K562 (cell line): ENCODE measurements around the gene CDC37. TPM values are rescaled to one million over a fixed set of nuclear protein-coding genes. Genes with fewer than 3 reads are reported as not detected.

ENCODE experiments used
- ATF1 ChIP-seq, 2 experiments: fragments of 450-650 bp in 1 of 2; IDR thresholded peaks; 2 replicates each; pipeline ENCODE4 v1.6.1; 2016; ENCODE audit warnings: missing compliant biosample characterization in 1 of 2, missing genetic modification characterization in 1 of 2
- E2F6 ChIP-seq, 2 experiments: IDR thresholded peaks; 2 replicates each; pipeline ENCODE4 v1.6.1; 2011; ENCODE audit warnings: borderline replicate concordance in 1 of 2, control low read depth in 1 of 2, low read depth in 1 of 2, low read length in 1 of 2, mild to moderate bottlenecking in 1 of 2, mixed read lengths in 1 of 2, moderate library complexity in 1 of 2; ENCODE audit not compliant: insufficient read depth in 1 of 2, insufficient read length in 1 of 2, poor library complexity in 1 of 2, severe bottlenecking in 1 of 2; ENCODE audit errors: extremely low read depth in 1 of 2
- EWSR1 ChIP-seq: fragments of 450-650 bp; IDR thresholded peaks from 2 replicates; pipeline ENCODE4 v1.6.1; 2018; ENCODE audit warnings: borderline replicate concordance, mild to moderate bottlenecking, low read depth, moderate library complexity; ENCODE audit not compliant: partially characterized antibody
- KLF13 ChIP-seq: fragments of 450-650 bp; IDR thresholded peaks from 2 replicates; pipeline ENCODE4 v1.6.1; 2016; ENCODE audit warnings: missing genetic modification characterization, low read depth, mild to moderate bottlenecking, missing compliant biosample characterization, moderate library complexity, borderline replicate concordance
- MAFK ChIP-seq: IDR thresholded peaks from 2 replicates; pipeline ENCODE4 v1.6.1; 2011; ENCODE audit warnings: low read length, improper control_type of control experiment
- NCOA1 ChIP-seq: fragments of 450-650 bp; IDR thresholded peaks from 2 replicates; pipeline ENCODE4 v1.6.1; 2016; ENCODE audit warnings: low read depth
- NFIC ChIP-seq: fragments of 450-650 bp; IDR thresholded peaks from 2 replicates; pipeline ENCODE4 v1.6.1; 2017; ENCODE audit warnings: mild to moderate bottlenecking, inconsistent platforms
- PHF8 ChIP-seq: fragments of 200-600 bp; sonication (generic); IDR thresholded peaks from 2 replicates; pipeline ENCODE4 v1.6.1; 2012; ENCODE audit warnings: mixed run types, mild to moderate bottlenecking, inconsistent platforms, low read length, moderate library complexity, borderline replicate concordance
- RBFOX2 ChIP-seq: fragments of 200-400 bp; formaldehyde crosslinking; IDR thresholded peaks from 2 replicates; pipeline ENCODE4 v1.6.1; 2017; ENCODE audit warnings: low read depth, mild to moderate bottlenecking, low read length, moderate library complexity
- RFX7 ChIP-seq: fragments of 250-450 bp; sonication (Bioruptor Pico); IDR thresholded peaks from 2 replicates; pipeline ENCODE4 v1.5.1; 2021; ENCODE audit warnings: mild to moderate bottlenecking
- TRIM24 ChIP-seq, 2 experiments: fragments of 450-650 bp; IDR thresholded peaks; 2 replicates each; pipeline ENCODE4 v1.6.1; 2016
- ZNF24 ChIP-seq: fragments of 450-650 bp; IDR thresholded peaks from 2 replicates; pipeline ENCODE4 v1.6.1; 2016
- ZNF316 ChIP-seq: fragments of 450-650 bp; IDR thresholded peaks from 2 replicates; pipeline ENCODE4 v1.6.1; 2016
- ZNF511 ChIP-seq: sonication (generic); formaldehyde crosslinking; IDR thresholded peaks from 2 replicates; pipeline ENCODE4 v1.8.0; 2022; ENCODE audit warnings: mild to moderate bottlenecking, missing genetic modification reagents
- polyA plus RNA-seq, 8 experiments: library from polyadenylated mRNA; depleted of rRNA in 4 of 8; stranded (reverse) in 5 of 8; unstranded in 3 of 8; fragments of >200 nt; fragmentation: Nextera tagmentation in 2 of 8; fragmentation: Illumina TruSeq in 1 of 8; extraction: Ambion mirVana in 2 of 8; extraction: Trizol in 1 of 8; gene quantifications; 2 replicates each; pipeline versions ENCODE4 v1.2.1 to v1.2.3, GENCODE V29; 2011 to 2014; ENCODE audit warnings: inconsistent platforms in 1 of 8, missing spikeins in 1 of 8
- total RNA-seq, 7 experiments: library from RNA; depleted of rRNA in 6 of 7; stranded (reverse); fragments of >200 nt in 6 of 7; fragmentation: Illumina TruSeq in 2 of 7; extraction: Trizol in 2 of 7; gene quantifications; 2 replicates each; pipeline versions ENCODE4 v1.2.1 to v1.2.3, GENCODE V29; 2011 to 2021; ENCODE audit warnings: low replicate concordance in 1 of 7

CDC37 gene
- total and polyA plus RNA-seq, 9 of the 15 experiments (the other 6 are each of a cell fraction or from before 2014, with no cell fraction given) = 6.6 to 538 (median 227) TPM

DNA sequence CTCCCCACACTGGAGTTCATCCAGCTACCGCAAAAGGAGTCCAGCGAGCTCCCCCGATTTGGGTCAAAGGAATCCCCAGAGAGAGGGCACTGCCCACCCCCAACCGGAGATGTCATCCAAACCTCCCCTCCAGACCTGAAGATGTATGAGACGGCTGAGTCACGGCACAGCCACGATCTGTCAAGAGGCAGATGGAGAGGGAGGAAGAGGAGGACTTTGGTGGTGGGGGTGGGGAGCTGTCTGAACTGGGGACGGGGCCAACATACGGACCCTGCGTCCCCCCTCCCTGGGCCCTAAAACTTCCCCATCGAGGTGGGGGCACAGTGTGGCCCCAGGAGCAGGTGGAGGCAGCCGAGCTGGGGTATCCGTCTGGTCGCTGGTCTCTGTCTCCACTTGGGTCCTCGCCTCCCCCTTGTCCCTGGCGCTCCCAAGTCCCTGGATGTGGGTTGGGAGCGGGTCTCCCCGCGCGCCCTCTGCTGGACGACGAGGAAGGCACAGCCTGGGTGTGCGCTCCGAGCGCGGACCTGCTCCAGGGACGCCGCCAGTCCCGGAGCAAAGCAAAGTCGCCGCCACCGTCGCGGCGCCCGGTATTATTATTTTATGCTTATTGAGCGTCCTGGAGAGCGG is 20.8 kb upstream of the CDC37 start (continued):
- TF ChIP-seq KLF13 (tag) (peak; percentile 13; the same call in 1 of the 2 replicates), ATF1 (CRISPR knock-in tag; IDR thresholded peaks at IDR 0.05) (no peak), ATF1 (tag; IDR thresholded peaks at IDR 0.05) (peak; percentile 13; the same call in 1 of the 2 replicates), RBFOX2 (peak; percentile 77), PHF8 (peak; percentile 23; the same call in 1 of the 2 replicates), TRIM24 (IDR thresholded peaks at IDR 0.05) (peak in 1 of 2 experiments; percentile 37; a peak in 1 of 4 replicates), ZNF316 (peak; percentile 27), E2F6 (IDR thresholded peaks at IDR 0.05; ENCODE audit: borderline replicate concordance in 1 of 2, extremely low read depth in 1 of 2, insufficient read depth in 1 of 2, insufficient read length in 1 of 2, low read depth in 1 of 2, low read length in 1 of 2, poor library complexity in 1 of 2, severe bottlenecking in 1 of 2) (peak in 1 of 2 experiments; percentile 42), NCOA1 (peak; percentile 26; the same call in 1 of the 2 replicates), NFIC (peak; percentile 56), ZNF511 (no peak), MAFK (peak; percentile 53; the same call in 1 of the 2 replicates), EWSR1 (no peak), ZNF24 (no peak), RFX7 (CRISPR knock-in tag) (no peak)
